Activated CD4-positive, alpha-beta T cell treated with anti-CD3 and anti-CD28 coated beads for 36 hours (primary cell): Measurements from ENCODE around the gene RNF169. TPM values are rescaled to one million over a fixed set of nuclear protein-coding genes. Genes with fewer than 3 reads are reported as not detected.
"Not testable (repeated sequence)": the region's sequence is repeated elsewhere in the genome, so short reads cannot be mapped to it uniquely, and the experiment has no call there.

Experiments used
- ATAC-seq: fragments of 200-7000 bp; cut with Tn5 transposase; one replicate; pipeline ENCODE4 v1.10.0; 2021; ENCODE audit warnings: mild to moderate bottlenecking, moderate library complexity
- CTCF ChIA-PET: fragments of 350-600 bp; sonication (Branson Sonifier 250); formaldehyde crosslinking; loops from one replicate; lab custom pipeline; 2021; ENCODE audit warnings: antibody characterized with exemption; lab: Charles Lee
- POLR2A ChIA-PET: fragments of 350-600 bp; sonication (Branson Sonifier 250); formaldehyde crosslinking; loops from one replicate; lab custom pipeline; 2021; ENCODE audit warnings: antibody characterized with exemption, inconsistent platforms; lab: Charles Lee
- DNase-seq: peaks from one replicate; pipeline ENCODE4 v3.0.0-alpha.2; 2020
- H3K27ac Mint-ChIP-seq: one replicate; pipeline ENCODE4 v1.8.0; 2021; ENCODE audit warnings: mixed read lengths
- H3K27me3 Mint-ChIP-seq: one replicate; pipeline ENCODE4 v1.8.0; 2021; ENCODE audit warnings: mixed read lengths
- H3K36me3 Mint-ChIP-seq: one replicate; pipeline ENCODE4 v1.8.0; 2021; ENCODE audit warnings: low read depth, mixed read lengths
- H3K4me1 Mint-ChIP-seq: one replicate; pipeline ENCODE4 v1.8.0; 2021; ENCODE audit warnings: mixed read lengths
- H3K4me3 Mint-ChIP-seq: one replicate; pipeline ENCODE4 v1.8.0; 2021; ENCODE audit warnings: mild to moderate bottlenecking, moderate library complexity, mixed read lengths
- H3K9me3 Mint-ChIP-seq: one replicate; pipeline ENCODE4 v1.8.0; 2021; ENCODE audit warnings: low read depth, mixed read lengths
- intact Hi-C, 2 experiments: fragments of 100-400 bp; cut with DNase I in 1 of 2; cut with micrococcal nuclease in 1 of 2; formaldehyde crosslinking; loops; one replicate each; pipeline versions ENCODE4 v1.14.2 to v1.15.1; 2022 to 2024; cut with DNase I, micrococcal nuclease
- total RNA-seq, 2 experiments: library from RNA; stranded (reverse); gene quantifications; one replicate each; pipeline ENCODE4 v1.2.3, GENCODE V29; 2021

RNF169 gene
- total RNA-seq, 2 experiments from 2014 or later: 15.3 to 16.0 TPM

- peak; percentile 62 for ATAC-seq
- peak overlapping the region; percentile 80 for H3K4me3 Mint-ChIP-seq
- peaks cover 36% of the 10 kb centered on the region for H3K4me1 Mint-ChIP-seq
- H3K9me3 Mint-ChIP-seq: no peaks in the 10 kb centered on the region
- peaks cover 7% of the 10 kb centered on the region for H3K36me3 Mint-ChIP-seq
- H3K27me3 Mint-ChIP-seq: no peaks in the 10 kb centered on the region
- H3K27ac Mint-ChIP-seq: peak overlapping the region; percentile 73
- CTCF ChIA-PET: interaction anchor here (0.7 to 1.9 kb wide), 7 partner anchors 10 to 1045 kb away, joined by 3 to 10 read pairs (median 4); no protein-coding TSS in a partner anchor
- intact Hi-C loops: loop anchor here in 1 of 2 experiments (1.0 to 10.0 kb wide), 4 partner anchors 200 to 765 kb away; partner anchors contain the start of genes C2CD3, PGM2L1, PPME1 and SPCS2
- DNase-seq: peak; percentile 72
- POLR2A ChIA-PET: no interaction called here
Measured at GRCh38 chr11:74749127-74749964, 697 bp downstream of the RNF169 start.

GRCh38 chr11:74749965-74750296, 1.3 kb downstream of the RNF169 start:
- Mint-ChIP-seq H3K27me3 (no peaks in the 10 kb centered on the region), H3K36me3 (peaks cover 7% of the 10 kb centered on the region), H3K4me1 (peaks cover 42% of the 10 kb centered on the region), H3K4me3 (peak overlapping the region; percentile 80), H3K9me3 (no peaks in the 10 kb centered on the region), H3K27ac (peak overlapping the region; percentile 73)
- ChIA-PET CTCF (interaction anchor here (0.6 to 1.9 kb wide), 5 partner anchors 10 to 1151 kb away, joined by 3 to 10 read pairs (median 4); no protein-coding TSS in a partner anchor), POLR2A (interaction anchor here (0.6 kb wide), 1 partner anchor 71 kb away, joined by 5 read pairs; no protein-coding TSS in a partner anchor)
- intact Hi-C loops: loop anchor here in 1 of 2 experiments (1.0 to 10.0 kb wide), 4 partner anchors 199 to 765 kb away; partner anchors contain the start of genes C2CD3, PGM2L1, PPME1 and SPCS2
- DNase-seq (no peak), ATAC-seq (no peak)

- H3K36me3 Mint-ChIP-seq, DNase-seq, ATAC-seq, intact Hi-C loops, H3K27ac Mint-ChIP-seq, H3K27me3 Mint-ChIP-seq, H3K9me3 Mint-ChIP-seq: not testable (repeated sequence)
- ChIA-PET POLR2A (interaction anchor here (0.6 kb wide), 1 partner anchor 71 kb away, joined by 5 read pairs; no protein-coding TSS in a partner anchor), CTCF (interaction anchor here (0.6 to 1.9 kb wide), 6 partner anchors 11 to 1152 kb away, joined by 3 to 10 read pairs (median 4); no protein-coding TSS in a partner anchor)
- Mint-ChIP-seq H3K4me3 (peak overlapping the region; percentile 24), H3K4me1 (peaks cover 49% of the 10 kb centered on the region)
Measured at GRCh38 chr11:74750598-74750997, 1.9 kb downstream of the RNF169 start.

GRCh38 chr11:74751303-74751702, 2.7 kb downstream of the RNF169 start:
- H3K27ac Mint-ChIP-seq: no peak overlapping the region
- DNase-seq (no peak), ATAC-seq (no peak)
- peaks cover 7% of the 10 kb centered on the region for H3K36me3 Mint-ChIP-seq
- intact Hi-C loops: no loop called here
- H3K9me3 Mint-ChIP-seq: peaks cover under 1% of the 10 kb centered on the region
- CTCF ChIA-PET: interaction anchor here (0.8 to 1.9 kb wide), 2 partner anchors 12 to 115 kb away, joined by 3 to 10 read pairs; no protein-coding TSS in a partner anchor
- no peaks in the 10 kb centered on the region for H3K27me3 Mint-ChIP-seq
- H3K4me1 Mint-ChIP-seq: peaks cover 51% of the 10 kb centered on the region
- peak overlapping the region; percentile 24 for H3K4me3 Mint-ChIP-seq
- POLR2A ChIA-PET: no interaction called here

GRCh38 chr11:74754507-74755252, 6.0 kb downstream of the RNF169 start:
- CTCF ChIA-PET: interaction anchor here (1.2 to 2.2 kb wide), 3 partner anchors 11 to 29 kb away, joined by 3 to 6 read pairs (median 4); no protein-coding TSS in a partner anchor
- DNase-seq (no peak), ATAC-seq (peak; percentile 72)
- POLR2A ChIA-PET: interaction anchor here (0.6 kb wide), 1 partner anchor 9 kb away, joined by 4 read pairs; no protein-coding TSS in a partner anchor
- no peak overlapping the region for H3K4me3 Mint-ChIP-seq
- intact Hi-C loops: no loop called here
- H3K27ac Mint-ChIP-seq: no peak overlapping the region
- peaks cover 4% of the 10 kb centered on the region for H3K9me3 Mint-ChIP-seq
- no peaks in the 10 kb centered on the region for H3K27me3 Mint-ChIP-seq
- peaks cover 11% of the 10 kb centered on the region for H3K36me3 Mint-ChIP-seq
- peaks cover 38% of the 10 kb centered on the region for H3K4me1 Mint-ChIP-seq

- DNase-seq (no peak), ATAC-seq (peak; percentile 70)
- peaks cover 4% of the 10 kb centered on the region for H3K9me3 Mint-ChIP-seq
- peaks cover 11% of the 10 kb centered on the region for H3K36me3 Mint-ChIP-seq
- ChIA-PET CTCF (interaction anchor here (0.8 to 2.0 kb wide), 2 partner anchors 16 to 17 kb away, joined by 3 to 6 read pairs; no protein-coding TSS in a partner anchor), POLR2A (interaction anchor here (0.6 kb wide), 1 partner anchor 10 kb away, joined by 4 read pairs; no protein-coding TSS in a partner anchor)
- no peaks in the 10 kb centered on the region for H3K27me3 Mint-ChIP-seq
- no peak overlapping the region for H3K4me3 Mint-ChIP-seq
- intact Hi-C loops: no loop called here
- peaks cover 33% of the 10 kb centered on the region for H3K4me1 Mint-ChIP-seq
- peak overlapping the region; percentile 34 for H3K27ac Mint-ChIP-seq
Measured at GRCh38 chr11:74755395-74755995, 6.8 kb downstream of the RNF169 start.

GRCh38 chr11:74756571-74756970, 7.9 kb downstream of the RNF169 start:
- no peak for ATAC-seq
- Mint-ChIP-seq H3K27ac (no peak overlapping the region), H3K9me3 (peaks cover 4% of the 10 kb centered on the region), H3K4me1 (peaks cover 26% of the 10 kb centered on the region), H3K4me3 (no peak overlapping the region), H3K27me3 (no peaks in the 10 kb centered on the region), H3K36me3 (peaks cover 7% of the 10 kb centered on the region)
- POLR2A ChIA-PET: no interaction called here
- CTCF ChIA-PET: no interaction called here
- no peak for DNase-seq
- intact Hi-C loops: no loop called here

GRCh38 chr11:74766905-74767304, 18.3 kb downstream of the RNF169 start:
- H3K4me1 Mint-ChIP-seq: peaks cover 36% of the 10 kb centered on the region
- ChIA-PET POLR2A (no interaction called here), CTCF (no interaction called here)
- H3K4me3 Mint-ChIP-seq: no peak overlapping the region
- H3K27me3 Mint-ChIP-seq: no peaks in the 10 kb centered on the region
- no peak for DNase-seq
- no peak for ATAC-seq
- H3K36me3 Mint-ChIP-seq: peaks cover 21% of the 10 kb centered on the region
- H3K9me3 Mint-ChIP-seq: no peaks in the 10 kb centered on the region
- H3K27ac Mint-ChIP-seq: no peak overlapping the region
- intact Hi-C loops: no loop called here

- Mint-ChIP-seq H3K4me1 (peaks cover 30% of the 10 kb centered on the region), H3K27ac (peak overlapping the region; percentile 39), H3K36me3 (peaks cover 13% of the 10 kb centered on the region)
- intact Hi-C loops, H3K4me3 Mint-ChIP-seq, H3K27me3 Mint-ChIP-seq, H3K9me3 Mint-ChIP-seq: not testable (repeated sequence)
- ChIA-PET POLR2A (interaction anchor here (0.7 to 0.8 kb wide), 2 partner anchors 180 to 977 kb away, joined by 3 read pairs; partner anchors contain the start of genes SPCS2 and XRRA1), CTCF (interaction anchor here (1.0 to 2.5 kb wide), 2 partner anchors 12 to 67 kb away, joined by 3 to 6 read pairs; no protein-coding TSS in a partner anchor)
- DNase-seq (peak; percentile 72), ATAC-seq (peak; percentile 95)
Measured at GRCh38 chr11:74768172-74768651, 19.6 kb downstream of the RNF169 start.

- DNase-seq: no peak
- H3K27me3 Mint-ChIP-seq: no peaks in the 10 kb centered on the region
- no peak for ATAC-seq
- CTCF ChIA-PET: interaction anchor here (0.6 to 2.5 kb wide), 2 partner anchors 68 to 210 kb away, joined by 3 to 6 read pairs; no protein-coding TSS in a partner anchor
- no peak overlapping the region for H3K4me3 Mint-ChIP-seq
- H3K27ac Mint-ChIP-seq: no peak overlapping the region
- POLR2A ChIA-PET: no interaction called here
- peaks cover 30% of the 10 kb centered on the region for H3K4me1 Mint-ChIP-seq
- H3K9me3 Mint-ChIP-seq: no peaks in the 10 kb centered on the region
- H3K36me3 Mint-ChIP-seq: peaks cover 7% of the 10 kb centered on the region
- intact Hi-C loops: no loop called here
Measured at GRCh38 chr11:74769055-74769707, 20.5 kb downstream of the RNF169 start.
